Common myeloid progenitor, CD34-positive (primary cell): ENCODE data around the gene TANC2.

ENCODE experiments used
- CTCF ChIA-PET: fragments of 350-600 bp; sonication (Branson Sonifier 250); formaldehyde crosslinking; loops from one replicate; lab custom pipeline; 2021; ENCODE audit warnings: antibody characterized with exemption; lab: Charles Lee
- POLR2A ChIA-PET: fragments of 350-600 bp; sonication (Branson Sonifier 250); formaldehyde crosslinking; loops from one replicate; lab custom pipeline; 2021; ENCODE audit warnings: antibody characterized with exemption; lab: Charles Lee
- DNase-seq, 3 donors: peaks; one replicate each; pipeline versions ENCODE4 v3.0.0 to v3.0.0-alpha.2; 2013
- H3K27ac ChIP-seq, 2 experiments: 1 replicate in 1 of 2; 2 replicates in 1 of 2; pipeline ENCODE4 v1.7.0; 2013; ENCODE audit warnings: inconsistent platforms in 2 of 2, low read length in 2 of 2, mild to moderate bottlenecking in 2 of 2, low read depth in 1 of 2, moderate library complexity in 1 of 2; ENCODE audit not compliant: severe bottlenecking in 2 of 2, insufficient read depth in 1 of 2, poor library complexity in 1 of 2
- H3K27me3 ChIP-seq, 5 experiments: replicated peaks in 2 of 5; 1 replicate in 3 of 5; 2 replicates in 2 of 5; pipeline versions ENCODE4 v1.6.1 to v1.7.0; 2013; ENCODE audit warnings: low read length in 4 of 5, mild to moderate bottlenecking in 2 of 5, moderate library complexity in 2 of 5, inconsistent platforms in 1 of 5; ENCODE audit not compliant: insufficient read depth in 5 of 5, control insufficient read depth in 4 of 5
- H3K36me3 ChIP-seq, 4 experiments: 1 replicate in 2 of 4; 2 replicates in 2 of 4; pipeline versions ENCODE4 v1.6.1 to v1.7.0; 2013; ENCODE audit warnings: low read length in 3 of 4, control low read depth in 1 of 4, mild to moderate bottlenecking in 1 of 4; ENCODE audit not compliant: control insufficient read depth in 4 of 4, insufficient read depth in 4 of 4
- H3K4me1 ChIP-seq, 4 experiments: 1 replicate in 3 of 4; 2 replicates in 1 of 4; pipeline versions ENCODE4 v1.6.1 to v1.7.1; 2013; ENCODE audit warnings: low read length in 3 of 4, mild to moderate bottlenecking in 3 of 4, control low read depth in 1 of 4, inconsistent platforms in 1 of 4, moderate library complexity in 1 of 4; ENCODE audit not compliant: control insufficient read depth in 4 of 4, insufficient read depth in 4 of 4; ENCODE audit errors: control extremely low read depth in 1 of 4
- H3K4me3 ChIP-seq, 7 experiments: 1 replicate in 4 of 7; 2 replicates in 3 of 7; pipeline versions ENCODE4 v1.5.1 to v1.7.0; 2013; ENCODE audit warnings: mild to moderate bottlenecking in 7 of 7, low read length in 6 of 7, moderate library complexity in 6 of 7, inconsistent platforms in 2 of 7, low read depth in 2 of 7, control low read depth in 1 of 7; ENCODE audit not compliant: insufficient read depth in 4 of 7, control insufficient read depth in 1 of 7; ENCODE audit errors: extremely low read depth in 1 of 7
- H3K9me3 ChIP-seq, 5 experiments: 1 replicate in 4 of 5; 2 replicates in 1 of 5; pipeline versions ENCODE4 v1.6.1 to v1.7.1; 2013; ENCODE audit warnings: low read length in 4 of 5, mild to moderate bottlenecking in 2 of 5, inconsistent platforms in 1 of 5, low read depth in 1 of 5, moderate library complexity in 1 of 5; ENCODE audit not compliant: control insufficient read depth in 4 of 5, insufficient read depth in 2 of 5; ENCODE audit errors: control extremely low read depth in 1 of 5
- WGBS: methylation state at CpG from one replicate; pipeline ENCODE4 v1.1.5; 2013; ENCODE audit not compliant: insufficient coverage; 5-methylcytosine and 5-hydroxymethylcytosine counted together

Gene TANC2

DNA sequence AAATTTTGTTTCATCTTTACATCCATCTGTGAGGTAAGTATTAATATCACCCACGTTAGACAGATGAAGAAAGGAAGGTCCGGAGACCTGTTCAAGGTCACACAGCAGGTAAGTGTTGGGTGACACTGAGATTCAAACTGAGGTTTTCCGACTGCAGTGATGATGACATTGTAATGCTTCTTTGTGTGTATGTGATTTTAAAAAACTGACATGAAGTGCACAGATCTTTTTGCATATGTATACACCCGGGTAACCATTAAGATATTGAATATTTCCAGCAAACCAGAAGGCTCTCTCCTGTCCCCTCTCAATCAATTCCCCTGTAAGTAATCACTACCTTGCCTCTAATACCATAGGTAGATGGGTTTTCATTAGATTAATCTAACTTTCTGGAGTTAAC lies 1.5 kb upstream of the TANC2 start:
- no peak for DNase-seq
- H3K36me3 ChIP-seq, result no peaks in the 10 kb centered on the region
- WGBS, result 93% methylated on average over 3 of the region's 4 CpGs
- H3K9me3 ChIP-seq, result no peaks in the 10 kb centered on the region
- CTCF ChIA-PET, result interaction anchor here (1.0 to 1.2 kb wide), 2 partner anchors 43 to 237 kb away, joined by 3 read pairs; no protein-coding TSS in a partner anchor
- H3K27me3 ChIP-seq, result no peaks in the 10 kb centered on the region
- H3K27ac ChIP-seq, result no peak overlapping the region
- no peak overlapping the region for H3K4me3 ChIP-seq
- POLR2A ChIA-PET, result no interaction called here
- H3K4me1 ChIP-seq, result peaks cover 11 to 24% (median 19%) of the 10 kb centered on the region in 4 experiments

- WGBS, result 85% methylated on average over 19 of the region's 19 CpGs
- no peaks in the 10 kb centered on the region for H3K9me3 ChIP-seq
- peaks cover 11 to 24% (median 19%) of the 10 kb centered on the region in 4 experiments for H3K4me1 ChIP-seq
- CTCF ChIA-PET, result interaction anchor here (1.2 to 2.4 kb wide), 2 partner anchors 33 to 44 kb away, joined by 3 to 6 read pairs; no protein-coding TSS in a partner anchor
- POLR2A ChIA-PET, result interaction anchor here (0.5 kb wide), 1 partner anchor 34 kb away, joined by 3 read pairs; no protein-coding TSS in a partner anchor
- peak in 1 of 3 donors; percentile 51 for DNase-seq
- H3K36me3 ChIP-seq, result no peaks in the 10 kb centered on the region
- H3K4me3 ChIP-seq, result peak overlapping the region in 6 of 7 experiments; percentile 45 to 94 (median 88)
- peak overlapping the region in 1 of 2 experiments; percentile 78 for H3K27ac ChIP-seq
- H3K27me3 ChIP-seq, result no peaks in the 10 kb centered on the region
These were observed 805 bp upstream of the TANC2 start for GRCh38 chr17:62965174-62965685.

GRCh38 chr17:62966426-62967204 lies 580 bp downstream of the TANC2 start:
- Histone ChIP-seq H3K9me3 (no peaks in the 10 kb centered on the region), H3K27ac (peak overlapping the region in 1 of 2 experiments; percentile 28), H3K36me3 (no peaks in the 10 kb centered on the region), H3K27me3 (no peaks in the 10 kb centered on the region), H3K4me3 (peak overlapping the region; percentile 81 to 94 (median 90)), H3K4me1 (peaks cover 11 to 24% (median 19%) of the 10 kb centered on the region in 4 experiments)
- ChIA-PET CTCF (interaction anchor here (1.8 to 2.4 kb wide), 2 partner anchors 32 to 264 kb away, joined by 4 to 6 read pairs; no protein-coding TSS in a partner anchor), POLR2A (no interaction called here)
- WGBS, result 0% methylated on average over 51 of the region's 80 CpGs
- DNase-seq, result peak in 2 of 3 donors; percentile 35 to 36

GRCh38 chr17:62967205-62967529 lies 1.1 kb downstream of the TANC2 start:
- H3K4me1 ChIP-seq, result peaks cover 11 to 24% (median 19%) of the 10 kb centered on the region in 4 experiments
- H3K36me3 ChIP-seq, result no peaks in the 10 kb centered on the region
- H3K27ac ChIP-seq, result peak overlapping the region in 1 of 2 experiments; percentile 28
- WGBS, result 0% methylated on average over 2 of the region's 4 CpGs
- ChIA-PET POLR2A (no interaction called here), CTCF (interaction anchor here (1.1 to 2.4 kb wide), 3 partner anchors 31 to 264 kb away, joined by 3 to 6 read pairs (median 4); no protein-coding TSS in a partner anchor)
- H3K4me3 ChIP-seq, result peak overlapping the region; percentile 81 to 94 (median 90)
- no peaks in the 10 kb centered on the region for H3K27me3 ChIP-seq
- no peak for DNase-seq
- no peaks in the 10 kb centered on the region for H3K9me3 ChIP-seq

DNA sequence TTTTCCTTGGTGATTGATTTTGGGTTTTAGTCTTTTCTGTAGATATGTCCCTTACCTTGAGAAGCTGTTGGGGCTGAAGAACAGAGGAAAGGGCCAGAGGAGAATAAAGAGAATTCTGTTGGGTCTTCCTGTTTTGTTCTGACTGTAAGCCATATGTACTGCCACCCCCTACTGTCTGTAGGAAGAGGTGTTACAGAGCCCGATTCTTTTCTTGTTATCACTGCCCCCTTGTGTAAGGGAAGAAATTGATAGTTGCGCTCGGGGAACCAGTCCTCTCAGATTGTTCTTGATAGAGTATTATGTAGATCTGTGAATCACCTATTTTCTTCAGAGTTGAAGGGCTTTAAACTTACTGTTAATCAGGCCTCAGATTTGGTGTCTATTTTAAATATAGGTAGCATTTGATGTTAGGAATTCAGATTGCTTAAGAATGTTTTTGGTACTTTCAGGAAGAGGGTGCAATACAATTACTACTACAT lies 2.4 kb downstream of the TANC2 start:
- Histone ChIP-seq H3K4me1 (peaks cover 11 to 24% (median 19%) of the 10 kb centered on the region in 4 experiments), H3K27ac (no peak overlapping the region), H3K4me3 (peak overlapping the region in 3 of 7 experiments; percentile 22 to 46 (median 37)), H3K36me3 (no peaks in the 10 kb centered on the region), H3K27me3 (no peaks in the 10 kb centered on the region), H3K9me3 (no peaks in the 10 kb centered on the region)
- POLR2A ChIA-PET, result no interaction called here
- CTCF ChIA-PET, result interaction anchor here (0.6 to 1.8 kb wide), 7 partner anchors 72 to 416 kb away, joined by 3 to 9 read pairs (median 3); no protein-coding TSS in a partner anchor
- 0% methylated on average over 3 of the region's 3 CpGs for WGBS
- DNase-seq, result peak; percentile 89 to 92 (median 92)

DNA sequence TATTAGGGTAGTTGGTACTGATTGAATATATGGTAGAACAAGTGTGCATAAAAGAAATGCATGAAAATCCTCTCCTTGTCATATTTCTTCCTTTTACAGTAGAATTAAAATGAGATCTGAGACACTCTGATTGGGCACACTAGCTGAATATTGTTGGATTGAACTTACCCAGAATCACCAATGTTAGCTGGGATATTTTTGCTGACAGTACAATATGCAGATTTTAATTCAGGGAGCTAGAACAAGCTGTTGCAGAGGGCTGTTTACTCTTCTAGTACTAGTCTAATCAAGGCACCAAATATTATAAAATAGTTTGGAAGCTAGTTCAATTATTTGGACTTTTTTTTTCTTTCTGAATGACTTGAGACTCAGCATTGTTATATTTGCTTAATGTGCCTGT lies 4.6 kb downstream of the TANC2 start:
- H3K9me3 ChIP-seq, result no peaks in the 10 kb centered on the region
- POLR2A ChIA-PET, result no interaction called here
- H3K36me3 ChIP-seq, result no peaks in the 10 kb centered on the region
- CTCF ChIA-PET, result interaction anchor here (1.1 to 2.3 kb wide), 4 partner anchors 9 to 436 kb away, joined by 3 to 9 read pairs (median 6); no protein-coding TSS in a partner anchor
- DNase-seq, result no peak
- peaks cover 11 to 21% (median 18%) of the 10 kb centered on the region in 4 experiments for H3K4me1 ChIP-seq
- no peaks in the 10 kb centered on the region for H3K27me3 ChIP-seq
- no peak overlapping the region for H3K4me3 ChIP-seq
- no peak overlapping the region for H3K27ac ChIP-seq
